ENCODE measurements around the gene LEFTY2.

GRCh38 chr1:225940385-225941151 lies 452 bp downstream of the LEFTY2 start:
- TF ChIP-seq CTCF (IDR thresholded peaks at IDR 0.05) (no peak), POLR2A (IDR thresholded peaks at IDR 0.05) (no peak)
